HFFc6 (cell line): ENCODE data around the gene ARMC9. TPM values are rescaled to one million over a fixed set of nuclear protein-coding genes. Genes with fewer than 3 reads are reported as not detected.
A peak's percentile ranks its signal among the peaks of the same experiment; 100 is the strongest.

Experiments
- DNase-seq: peaks from one replicate; pipeline ENCODE4 v3.0.0-alpha.2; 2018
- H3K27ac Mint-ChIP-seq: 2 replicates; pipeline ENCODE4 v1.8.0; 2020; ENCODE audit warnings: mild to moderate bottlenecking, mixed read lengths
- H3K27me3 Mint-ChIP-seq: 2 replicates; pipeline ENCODE4 v1.8.0; 2021; ENCODE audit warnings: mild to moderate bottlenecking, moderate library complexity, mixed read lengths; ENCODE audit not compliant: insufficient read depth
- H3K36me3 Mint-ChIP-seq: 2 replicates; pipeline ENCODE4 v1.8.0; 2021; ENCODE audit warnings: low read depth, mixed read lengths
- H3K4me1 Mint-ChIP-seq: 2 replicates; pipeline ENCODE4 v1.8.0; 2020; ENCODE audit warnings: low read depth, mixed read lengths
- H3K4me3 Mint-ChIP-seq: 2 replicates; pipeline ENCODE4 v1.8.0; 2020; ENCODE audit warnings: mild to moderate bottlenecking, moderate library complexity, mixed read lengths
- H3K9me3 Mint-ChIP-seq: 2 replicates; pipeline ENCODE4 v1.8.0; 2020; ENCODE audit warnings: mild to moderate bottlenecking, mixed read lengths
- CTCF ChIP-seq: fragments of 200-600 bp; sonication (generic); IDR thresholded peaks from 2 replicates; pipeline ENCODE4 v1.5.0; 2021; ENCODE audit warnings: antibody characterized with exemption, mild to moderate bottlenecking
- total RNA-seq, 6 experiments: library from RNA; stranded (reverse); fragmentation: NEBNext Ultra II Directional; extraction: Animal tissue kit (Norgen Biotek cat#: 25700); gene quantifications; 2 replicates in 1 of 6; 3 replicates in 5 of 6; pipeline ENCODE4 v1.2.3, GENCODE V29; 2021

Gene ARMC9
- total RNA-seq, 6 experiments from 2014 or later = 49.3 to 93.2 (median 55.7) TPM

DNA sequence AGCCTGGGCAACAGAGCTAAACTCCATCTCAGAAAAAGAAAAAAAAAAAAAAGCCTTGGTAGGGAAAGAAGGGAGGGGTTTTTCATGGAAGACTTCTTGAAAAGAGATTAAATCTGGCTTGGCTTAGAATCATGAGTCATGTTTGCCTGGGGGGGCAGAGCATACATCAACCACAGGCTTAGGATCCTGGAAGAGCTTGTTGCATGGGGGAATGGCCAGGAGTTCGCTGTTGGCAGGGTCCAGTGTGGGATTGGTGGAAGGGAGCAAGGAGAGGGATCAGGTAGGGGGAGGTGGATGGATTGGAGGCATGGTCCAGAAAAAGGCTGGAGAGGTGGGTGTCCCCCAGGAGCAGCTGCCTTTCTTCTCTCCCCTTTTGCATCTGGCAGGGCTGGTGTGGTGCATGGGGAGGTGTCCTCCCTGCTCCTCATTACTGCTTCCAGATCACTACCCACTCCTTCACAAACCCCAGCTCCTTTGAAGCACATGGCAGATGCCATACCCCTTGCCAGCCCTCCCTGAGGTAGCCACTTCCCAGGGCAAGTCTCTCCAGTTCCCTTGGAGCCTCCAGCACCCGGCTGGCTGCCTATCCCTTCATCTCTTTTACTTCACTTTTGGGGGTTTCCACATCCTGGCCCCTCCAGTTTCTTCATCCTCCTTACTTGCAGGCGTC is 2.5 kb downstream of the ARMC9 start:
- Mint-ChIP-seq H3K4me1 (peaks cover 44% of the 10 kb centered on the region), H3K9me3 (no peaks in the 10 kb centered on the region), H3K27ac (peak overlapping the region; percentile 62), H3K36me3 (peaks cover 26% of the 10 kb centered on the region), H3K4me3 (peak overlapping the region; percentile 94), H3K27me3 (no peaks in the 10 kb centered on the region; the same call in 1 of the 2 replicates)
- peak; percentile 85 for DNase-seq
- no peak for TF ChIP-seq CTCF

GRCh38 chr2:231201475-231201814 is 3.0 kb downstream of the ARMC9 start:
- peak overlapping the region; percentile 94 for H3K4me3 Mint-ChIP-seq
- no peaks in the 10 kb centered on the region; the same call in 1 of the 2 replicates for H3K27me3 Mint-ChIP-seq
- H3K36me3 Mint-ChIP-seq = peaks cover 26% of the 10 kb centered on the region
- H3K9me3 Mint-ChIP-seq = no peaks in the 10 kb centered on the region
- H3K4me1 Mint-ChIP-seq = peaks cover 44% of the 10 kb centered on the region
- DNase-seq = no peak
- peak overlapping the region; percentile 62 for H3K27ac Mint-ChIP-seq
- TF ChIP-seq CTCF = no peak

- Mint-ChIP-seq H3K27me3 (no peaks in the 10 kb centered on the region; the same call in 1 of the 2 replicates), H3K9me3 (no peaks in the 10 kb centered on the region), H3K36me3 (peaks cover 26% of the 10 kb centered on the region), H3K27ac (no peak overlapping the region), H3K4me1 (peaks cover 36% of the 10 kb centered on the region), H3K4me3 (no peak overlapping the region)
- DNase-seq = no peak
- no peak for TF ChIP-seq CTCF
Observed at GRCh38 chr2:231203087-231203486, 4.7 kb downstream of the ARMC9 start.

- no peaks in the 10 kb centered on the region for H3K9me3 Mint-ChIP-seq
- H3K36me3 Mint-ChIP-seq = peaks cover 26% of the 10 kb centered on the region
- no peaks in the 10 kb centered on the region; the same call in 1 of the 2 replicates for H3K27me3 Mint-ChIP-seq
- no peak for DNase-seq
- no peak overlapping the region for H3K27ac Mint-ChIP-seq
- no peak for TF ChIP-seq CTCF
- no peak overlapping the region for H3K4me3 Mint-ChIP-seq
- peaks cover 35% of the 10 kb centered on the region for H3K4me1 Mint-ChIP-seq
Observed at GRCh38 chr2:231204146-231204545, 5.7 kb downstream of the ARMC9 start.

DNA sequence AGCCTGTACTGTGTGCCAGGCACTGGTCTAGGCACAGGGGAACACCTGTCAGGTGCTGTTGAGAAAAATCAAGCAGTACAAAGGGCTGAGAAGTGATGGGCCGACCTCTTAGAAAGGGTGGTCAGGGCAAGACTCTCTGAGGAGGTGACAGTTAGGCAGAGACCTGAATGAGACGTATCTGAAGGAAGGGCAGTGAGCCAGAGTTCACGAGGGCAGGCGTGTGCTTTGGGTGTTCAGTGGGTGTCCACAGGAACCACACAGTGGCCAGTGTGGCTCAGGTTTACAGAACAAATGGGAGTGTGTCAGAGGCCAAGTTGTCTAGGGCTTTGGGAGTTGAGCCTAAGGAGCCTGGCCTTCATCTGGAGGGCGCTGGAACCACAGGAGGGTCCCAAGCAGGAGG is 6.2 kb downstream of the ARMC9 start:
- H3K4me1 Mint-ChIP-seq = peaks cover 30% of the 10 kb centered on the region
- no peak for DNase-seq
- no peaks in the 10 kb centered on the region for H3K9me3 Mint-ChIP-seq
- H3K4me3 Mint-ChIP-seq = no peak overlapping the region
- H3K27ac Mint-ChIP-seq = peak overlapping the region; percentile 38; the same call in 1 of the 2 replicates
- no peak for TF ChIP-seq CTCF
- H3K27me3 Mint-ChIP-seq = no peaks in the 10 kb centered on the region; the same call in 1 of the 2 replicates
- H3K36me3 Mint-ChIP-seq = peaks cover 26% of the 10 kb centered on the region
